Skin epidermis (tissue), 12 donors: Measurements from ENCODE around the gene EGFL7.
"Not testable (repeated sequence)": the region's sequence is repeated elsewhere in the genome, so short reads cannot be mapped to it uniquely, and the experiment has no call there.

Source experiments
- H3K27ac ChIP-seq, 21 experiments: fragments of 200-600 bp; sonication (generic) in 11 of 21; one replicate each; pipeline ENCODE4 v1.5.0; 2020; ENCODE audit warnings: mild to moderate bottlenecking in 3 of 21, inconsistent platforms in 2 of 21, moderate library complexity in 2 of 21
- H3K4me3 ChIP-seq, 7 experiments: fragments of 200-600 bp; sonication (generic) in 2 of 7; one replicate each; pipeline ENCODE4 v1.5.0; 2020; ENCODE audit warnings: inconsistent platforms in 2 of 7, mild to moderate bottlenecking in 2 of 7, moderate library complexity in 1 of 7

The EGFL7 gene

GRCh38 chr9:136623016-136623841, 39.5 kb upstream of the EGFL7 start:
- Histone ChIP-seq H3K4me3 (no peak overlapping the region), H3K27ac (peak overlapping the region; percentile 26 to 89 (median 79))

- Histone ChIP-seq H3K4me3 (no peak overlapping the region), H3K27ac (peak overlapping the region; percentile 26 to 89 (median 79))
Measured at GRCh38 chr9:136623842-136624183, 38.9 kb upstream of the EGFL7 start.

- H3K27ac ChIP-seq = peak overlapping the region in 13 of 21 experiments; percentile 4 to 89 (median 79)
- H3K4me3 ChIP-seq = no peak overlapping the region
Measured at GRCh38 chr9:136624184-136624951, 38.3 kb upstream of the EGFL7 start.

- Histone ChIP-seq H3K27ac (peak overlapping the region in 8 of 21 experiments; percentile 4 to 89 (median 80)), H3K4me3 (no peak overlapping the region)
Measured at GRCh38 chr9:136625101-136626065, 37.3 kb upstream of the EGFL7 start.

GRCh38 chr9:136626066-136626725, 36.5 kb upstream of the EGFL7 start:
- Histone ChIP-seq H3K27ac (no peak overlapping the region), H3K4me3 (no peak overlapping the region)

GRCh38 chr9:136626740-136627642, 35.7 kb upstream of the EGFL7 start:
- H3K4me3 ChIP-seq = no peak overlapping the region
- no peak overlapping the region for H3K27ac ChIP-seq

- H3K4me3 ChIP-seq = no peak overlapping the region
- no peak overlapping the region for H3K27ac ChIP-seq
Measured at GRCh38 chr9:136627703-136628102, 35.0 kb upstream of the EGFL7 start.

GRCh38 chr9:136628268-136628667, 34.4 kb upstream of the EGFL7 start:
- no peak overlapping the region for H3K27ac ChIP-seq
- H3K4me3 ChIP-seq = no peak overlapping the region

GRCh38 chr9:136629001-136629878, 33.5 kb upstream of the EGFL7 start:
- no peak overlapping the region for H3K4me3 ChIP-seq

GRCh38 chr9:136629879-136630661, 32.6 kb upstream of the EGFL7 start:
- Histone ChIP-seq H3K27ac (no peak overlapping the region), H3K4me3 (no peak overlapping the region)

More at GRCh38 chr9:136629001-136629878, 33.5 kb upstream of the EGFL7 start:
- H3K27ac ChIP-seq = no peak overlapping the region

- Histone ChIP-seq H3K27ac (no peak overlapping the region), H3K4me3 (no peak overlapping the region)
Measured at GRCh38 chr9:136630662-136630992, 32.1 kb upstream of the EGFL7 start.

- Histone ChIP-seq H3K4me3 (no peak overlapping the region), H3K27ac (no peak overlapping the region)
Measured at GRCh38 chr9:136631038-136632000, 31.4 kb upstream of the EGFL7 start.

GRCh38 chr9:136632072-136632471, 30.6 kb upstream of the EGFL7 start:
- not testable (repeated sequence) for H3K4me3 ChIP-seq, H3K27ac ChIP-seq

GRCh38 chr9:136632491-136633106, 30.1 kb upstream of the EGFL7 start:
- not testable (repeated sequence) for H3K4me3 ChIP-seq, H3K27ac ChIP-seq

- Histone ChIP-seq H3K27ac (no peak overlapping the region), H3K4me3 (no peak overlapping the region)
Measured at GRCh38 chr9:136634904-136635303, 27.8 kb upstream of the EGFL7 start.
